GM19193 (cell line): ENCODE data around the gene DAB2IP.

Source experiments
- POLR2A ChIP-seq: IDR thresholded peaks from 4 replicates; pipeline ENCODE4 v1.6.1; 2011; ENCODE audit not compliant: insufficient read depth, insufficient read length; ENCODE audit errors: extremely low read depth

Gene DAB2IP

DNA sequence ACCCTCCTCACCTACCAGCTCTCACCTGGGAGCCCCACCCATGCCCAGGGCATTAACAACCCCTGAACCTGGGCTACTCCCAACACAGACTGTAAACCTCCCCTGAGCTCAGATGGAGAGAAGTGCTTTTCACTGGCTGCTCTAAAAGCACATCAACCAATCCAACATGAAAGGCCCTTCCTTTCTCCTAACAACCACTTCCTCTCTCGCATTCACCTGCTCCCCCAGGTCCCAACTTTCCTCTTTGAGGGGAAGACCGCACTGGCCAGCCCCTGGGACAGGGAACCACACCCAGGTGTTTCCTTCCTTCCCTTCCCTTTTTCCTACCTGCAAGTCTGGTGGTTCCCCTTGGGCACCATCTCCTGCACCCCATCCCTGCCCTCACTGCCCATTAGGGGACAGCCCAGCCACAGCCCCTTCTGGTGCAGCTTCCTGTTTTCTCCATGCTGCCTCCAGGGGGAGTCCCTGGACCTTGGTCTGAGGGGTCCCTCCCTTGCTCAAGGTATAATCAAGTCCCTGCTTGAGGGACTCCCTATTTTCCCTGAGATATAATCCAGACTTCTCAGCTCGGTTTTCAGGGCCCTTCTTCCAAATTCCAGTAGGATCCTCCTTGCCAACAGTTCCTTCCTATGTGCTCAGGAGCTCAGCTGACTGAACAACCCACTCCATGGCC lies 30.5 kb upstream of the DAB2IP start:
- no peak for TF ChIP-seq POLR2A

DNA sequence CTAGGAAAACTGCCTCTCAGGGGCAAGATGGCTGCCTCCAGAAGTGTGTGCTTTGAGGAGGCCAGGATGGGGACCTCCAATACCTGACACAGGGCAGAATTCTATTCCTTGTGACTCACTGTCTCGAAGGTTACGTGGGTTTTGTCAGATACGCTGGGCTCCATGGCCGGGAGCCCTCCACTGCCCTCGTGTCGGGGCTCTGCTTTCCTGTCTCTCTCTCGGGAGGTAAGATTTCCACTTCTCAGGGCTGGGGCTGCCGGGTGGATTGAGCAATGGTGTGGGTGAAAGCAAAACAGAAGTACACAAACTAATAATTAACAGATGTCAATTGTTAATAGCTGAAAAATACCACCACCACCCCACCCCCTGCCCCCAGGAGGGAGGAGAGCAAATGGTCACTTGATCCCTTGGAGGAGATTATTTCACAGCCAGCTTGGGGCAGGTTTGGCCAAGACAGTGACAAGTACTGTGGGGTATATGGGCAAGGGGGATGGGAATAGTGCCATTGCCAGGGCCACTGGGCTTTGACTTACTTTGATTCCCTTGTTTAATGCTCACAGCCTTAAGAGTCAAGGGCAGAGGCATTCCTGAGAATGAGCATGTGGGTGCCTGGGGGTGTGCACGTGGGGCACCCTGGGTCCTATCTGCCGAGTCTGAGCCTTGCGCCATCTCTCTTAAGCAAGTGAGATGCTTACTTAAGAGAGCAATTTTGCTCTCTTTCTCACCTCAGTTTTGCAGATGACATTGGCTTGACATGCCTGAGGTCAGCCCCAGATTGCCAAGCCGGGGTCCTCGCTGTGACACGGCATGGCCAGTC lies 28.8 kb upstream of the DAB2IP start:
- no peak for TF ChIP-seq POLR2A

DNA sequence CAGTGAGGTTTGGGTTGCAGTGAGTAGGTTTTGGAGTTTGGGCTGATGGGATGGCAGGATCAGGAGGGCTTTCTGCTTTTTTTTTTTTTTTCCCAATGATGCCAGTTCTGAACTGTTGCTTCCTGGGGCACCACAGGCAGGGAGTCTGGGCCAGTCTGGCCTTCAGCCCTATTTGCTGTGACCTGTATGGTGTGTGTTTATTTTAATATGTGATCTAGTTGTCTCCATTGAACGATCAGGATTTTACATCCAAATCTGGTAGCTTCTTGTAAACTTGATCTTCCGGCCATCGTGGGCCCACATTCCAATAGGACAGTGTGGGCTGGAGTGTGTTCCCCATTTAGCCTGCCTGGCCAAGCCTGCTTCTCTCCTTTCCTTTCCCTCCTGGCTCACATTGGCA lies 25.8 kb upstream of the DAB2IP start:
- no peak for TF ChIP-seq POLR2A

- no peak for TF ChIP-seq POLR2A
These were observed 25.4 kb upstream of the DAB2IP start for GRCh38 chr9:121626012-121626411.

- TF ChIP-seq POLR2A: no peak
These were observed 24.0 kb upstream of the DAB2IP start for GRCh38 chr9:121627427-121627826.

DNA sequence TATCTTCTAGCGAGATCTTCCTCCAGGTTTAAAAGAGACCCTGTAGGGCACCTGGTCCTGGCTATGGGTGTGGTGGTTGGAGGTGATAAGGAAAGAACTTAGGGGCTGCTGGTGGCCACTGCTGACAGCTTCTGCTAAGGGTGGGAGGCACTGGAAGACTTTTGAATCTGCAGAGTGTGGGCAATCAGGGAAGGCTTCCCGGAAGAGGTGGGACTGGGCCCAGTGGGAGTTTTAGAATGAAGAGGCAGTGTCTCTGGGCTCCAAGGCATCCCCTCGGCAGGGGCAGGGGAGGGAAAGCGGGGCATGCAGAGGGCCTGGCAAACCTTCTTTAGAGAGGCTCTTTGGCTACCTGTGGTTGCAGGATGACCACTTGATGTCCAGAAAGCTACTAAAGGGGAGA lies 23.0 kb upstream of the DAB2IP start:
- no peak for TF ChIP-seq POLR2A

GRCh38 chr9:121631115-121631514 lies 20.3 kb upstream of the DAB2IP start:
- TF ChIP-seq POLR2A: no peak

- TF ChIP-seq POLR2A: no peak
These were observed 19.4 kb upstream of the DAB2IP start for GRCh38 chr9:121631978-121632418.

GRCh38 chr9:121633119-121633714 lies 18.2 kb upstream of the DAB2IP start:
- TF ChIP-seq POLR2A: no peak

- TF ChIP-seq POLR2A: no peak
These were observed 17.7 kb upstream of the DAB2IP start for GRCh38 chr9:121633736-121634135.

GRCh38 chr9:121634329-121635261 lies 16.8 kb upstream of the DAB2IP start:
- TF ChIP-seq POLR2A: no peak

- TF ChIP-seq POLR2A: no peak
These were observed 16.0 kb upstream of the DAB2IP start for GRCh38 chr9:121635300-121635876.

GRCh38 chr9:121636341-121636865 lies 15.0 kb upstream of the DAB2IP start:
- no peak for TF ChIP-seq POLR2A
